Mucosa of rectum (tissue), 2 donors: Measurements from ENCODE around the gene MLLT6.
A peak's percentile ranks its signal among the peaks of the same experiment; 100 is the strongest.

Experiments used
- H3K27ac ChIP-seq, 2 donors: one replicate each; pipeline ENCODE4 v1.7.0; 2013; ENCODE audit warnings: inconsistent platforms in 2 of 2, low read depth in 2 of 2, low read length in 2 of 2
- H3K27me3 ChIP-seq, 2 donors: one replicate each; pipeline ENCODE4 v1.7.0; 2013; ENCODE audit warnings: low read length in 2 of 2; ENCODE audit not compliant: control insufficient read depth in 2 of 2, insufficient read depth in 2 of 2
- H3K36me3 ChIP-seq, 2 donors: one replicate each; pipeline ENCODE4 v1.7.0; 2013; ENCODE audit warnings: low read length in 2 of 2; ENCODE audit not compliant: control insufficient read depth in 2 of 2, insufficient read depth in 2 of 2
- H3K4me1 ChIP-seq, 2 donors: one replicate each; pipeline ENCODE4 v1.7.0; 2013; ENCODE audit warnings: low read length in 2 of 2, mild to moderate bottlenecking in 1 of 2; ENCODE audit not compliant: control insufficient read depth in 2 of 2, insufficient read depth in 2 of 2
- H3K4me3 ChIP-seq, 2 donors: one replicate each; pipeline ENCODE4 v1.7.0; 2013; ENCODE audit warnings: low read length in 2 of 2
- H3K9ac ChIP-seq, 2 donors: one replicate each; pipeline ENCODE4 v1.7.0; 2013; ENCODE audit warnings: low read length in 2 of 2, low read depth in 1 of 2, mild to moderate bottlenecking in 1 of 2
- H3K9me3 ChIP-seq, 2 donors: one replicate each; pipeline ENCODE4 v1.7.0; 2013; ENCODE audit warnings: low read length in 2 of 2; ENCODE audit not compliant: control insufficient read depth in 2 of 2
- donor health status: healthy.
- donor health status: Normal muscosa, but diverticular disease.

Gene MLLT6

DNA sequence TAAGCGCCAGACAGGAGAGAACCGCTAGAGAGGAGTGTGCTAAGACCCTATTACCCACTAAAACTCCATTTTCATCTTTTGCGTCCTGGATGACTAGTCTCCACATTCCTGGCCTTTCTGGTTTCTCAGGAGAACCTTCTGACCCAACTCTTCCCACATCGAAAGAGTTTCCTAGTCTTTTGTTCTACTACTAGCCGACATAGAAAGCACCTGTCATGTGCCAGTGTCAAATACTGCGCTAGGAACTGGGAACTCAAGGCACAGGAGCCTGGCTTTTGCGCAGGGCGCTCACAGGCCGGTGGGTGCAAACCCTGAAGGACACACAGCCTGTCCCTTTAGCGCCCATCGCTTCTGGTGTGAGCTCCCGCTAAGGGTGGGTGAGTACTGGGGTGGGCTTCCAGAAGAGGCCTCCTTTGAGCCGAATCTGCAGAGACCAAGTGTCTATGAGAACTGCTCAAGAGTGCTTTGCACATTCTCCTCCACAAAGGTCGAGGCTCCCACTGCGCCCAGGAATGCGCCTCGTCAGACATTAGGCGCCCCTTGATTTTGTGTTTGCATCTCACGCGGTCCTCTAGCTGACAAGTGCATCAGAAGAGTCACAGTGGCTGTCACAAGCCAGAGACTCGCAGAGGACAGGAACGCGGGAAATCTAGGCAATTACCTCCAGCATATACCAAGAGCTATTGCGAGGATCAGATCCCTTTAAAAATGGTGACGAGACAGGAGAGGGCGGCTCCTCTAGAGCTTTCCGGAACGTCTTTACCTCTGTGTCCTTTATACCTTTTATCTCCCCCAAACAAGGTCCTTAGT lies 45.4 kb downstream of the MLLT6 start:
- peak overlapping the region; percentile 83 to 99 for H3K4me3 ChIP-seq
- H3K36me3 ChIP-seq: peaks cover 4 to 5% of the 10 kb centered on the region in 2 donors
- no peaks in the 10 kb centered on the region for H3K27me3 ChIP-seq
- H3K27ac ChIP-seq: peak overlapping the region; percentile 84 to 89
- no peaks in the 10 kb centered on the region for H3K9me3 ChIP-seq
- peaks cover 49 to 56% of the 10 kb centered on the region in 2 donors for H3K4me1 ChIP-seq
- H3K9ac ChIP-seq: peak overlapping the region; percentile 60 to 97

DNA sequence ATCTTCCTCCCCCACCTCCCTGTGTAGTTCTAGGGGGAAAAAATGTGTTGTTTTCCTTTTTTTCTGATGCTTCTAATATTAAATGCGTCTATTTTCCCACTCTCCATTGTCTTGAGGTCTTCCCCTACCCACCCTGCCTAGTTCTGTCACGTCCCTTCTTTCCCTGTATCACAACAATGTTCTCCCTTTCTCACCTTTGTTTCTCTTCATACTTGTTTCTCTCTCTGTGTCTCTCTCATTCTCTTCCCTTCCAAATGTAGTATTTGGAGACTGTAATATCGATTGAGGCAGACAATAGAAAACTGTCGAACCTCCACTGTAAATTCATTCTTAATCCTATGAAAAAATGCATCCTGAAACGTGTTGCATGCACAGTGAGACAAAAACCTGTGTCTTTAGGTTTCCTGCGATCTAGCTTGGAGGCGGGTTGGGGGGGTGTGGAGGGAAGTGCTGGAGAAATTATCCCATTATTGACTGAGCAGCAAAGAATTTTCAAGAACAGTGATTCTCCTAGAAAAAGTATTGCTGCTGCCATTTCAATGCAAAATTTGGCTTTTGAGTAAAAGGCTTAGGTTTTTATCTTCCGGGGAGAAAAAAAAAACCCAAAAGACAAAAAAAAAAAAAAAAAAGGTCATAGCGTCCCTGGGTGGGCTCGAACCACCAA lies 46.2 kb downstream of the MLLT6 start:
- Histone ChIP-seq H3K27me3 (no peaks in the 10 kb centered on the region), H3K9me3 (no peaks in the 10 kb centered on the region), H3K9ac (peak overlapping the region; percentile 47 to 97), H3K4me1 (peaks cover 48 to 52% of the 10 kb centered on the region in 2 donors), H3K27ac (peak overlapping the region; percentile 84 to 89), H3K36me3 (peaks cover 12 to 13% of the 10 kb centered on the region in 2 donors), H3K4me3 (peak overlapping the region; percentile 83 to 99)

DNA sequence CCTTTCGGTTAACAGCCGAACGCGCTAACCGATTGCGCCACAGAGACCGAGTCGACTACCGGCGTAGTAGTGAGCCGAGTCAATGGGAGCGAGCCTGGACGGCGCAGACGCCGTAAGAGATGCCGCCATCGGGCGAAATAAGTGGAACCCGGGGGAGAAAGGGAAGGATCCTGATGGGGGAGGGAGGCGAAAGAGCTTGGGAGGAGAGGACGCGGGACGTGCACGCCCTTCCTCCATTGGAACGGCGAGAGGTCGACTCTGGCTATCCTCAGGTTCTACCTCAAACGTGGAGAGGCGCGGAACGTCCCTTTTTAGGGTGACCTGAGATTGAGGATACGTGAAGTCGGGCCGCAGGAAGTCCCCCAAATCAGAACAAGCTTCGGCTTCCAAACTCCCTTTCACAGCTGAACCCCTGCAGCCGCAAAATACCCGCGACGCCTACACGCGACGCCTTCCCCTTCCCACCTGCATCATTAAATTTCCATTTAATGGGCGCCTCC lies 46.8 kb downstream of the MLLT6 start:
- Histone ChIP-seq H3K4me3 (peak overlapping the region; percentile 99 to 100), H3K36me3 (peaks cover 13 to 17% of the 10 kb centered on the region in 2 donors), H3K9me3 (no peaks in the 10 kb centered on the region), H3K9ac (peak overlapping the region; percentile 61 to 97), H3K27me3 (no peaks in the 10 kb centered on the region), H3K27ac (peak overlapping the region; percentile 81 to 89), H3K4me1 (peaks cover 42 to 46% of the 10 kb centered on the region in 2 donors)

DNA sequence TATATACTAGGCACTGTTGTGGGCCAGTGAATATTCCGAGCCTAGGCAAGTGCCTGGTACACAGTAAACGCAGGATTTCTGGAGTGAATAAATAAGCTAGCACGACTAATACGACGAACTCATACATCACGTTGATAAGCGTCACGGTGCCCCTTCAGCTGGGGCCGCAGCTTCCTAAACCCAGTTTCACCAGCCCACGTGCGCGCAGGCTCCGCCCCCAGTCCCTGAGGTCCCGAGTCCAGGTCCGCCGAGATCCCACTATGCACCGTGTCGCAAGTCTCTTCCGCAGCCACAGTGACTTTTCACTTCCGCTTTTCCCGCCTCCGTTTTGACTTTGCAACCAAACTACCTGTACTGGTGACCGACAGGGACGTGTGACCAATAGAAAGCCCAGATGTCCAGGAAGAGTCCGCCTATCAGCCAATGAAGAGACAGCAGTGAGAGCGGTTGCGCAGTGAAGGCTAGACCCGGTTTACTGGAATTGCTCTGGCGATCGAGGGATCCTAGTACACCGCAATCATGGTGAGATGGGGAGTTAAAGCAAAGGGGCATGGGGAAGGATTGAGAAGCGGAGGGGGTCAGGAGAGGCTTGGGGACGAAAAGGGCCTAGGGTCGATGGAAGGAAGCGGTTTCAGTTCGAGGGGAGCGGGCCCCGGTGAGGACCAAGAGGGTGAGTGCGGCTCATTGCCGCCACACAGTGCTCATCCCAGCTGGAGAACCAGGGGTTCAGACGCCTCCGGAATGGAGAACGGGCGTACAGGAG lies 47.4 kb downstream of the MLLT6 start, which contains the start of gene PSMB3:
Gene PSMB3 (plus strand): TSS at position 434 of the 763 bp plus-strand sequence. CDS start 86 bp downstream, at position 520.
- Histone ChIP-seq H3K36me3 (peaks cover 13 to 18% of the 10 kb centered on the region in 2 donors), H3K4me1 (peaks cover 40 to 43% of the 10 kb centered on the region in 2 donors)

DNA sequence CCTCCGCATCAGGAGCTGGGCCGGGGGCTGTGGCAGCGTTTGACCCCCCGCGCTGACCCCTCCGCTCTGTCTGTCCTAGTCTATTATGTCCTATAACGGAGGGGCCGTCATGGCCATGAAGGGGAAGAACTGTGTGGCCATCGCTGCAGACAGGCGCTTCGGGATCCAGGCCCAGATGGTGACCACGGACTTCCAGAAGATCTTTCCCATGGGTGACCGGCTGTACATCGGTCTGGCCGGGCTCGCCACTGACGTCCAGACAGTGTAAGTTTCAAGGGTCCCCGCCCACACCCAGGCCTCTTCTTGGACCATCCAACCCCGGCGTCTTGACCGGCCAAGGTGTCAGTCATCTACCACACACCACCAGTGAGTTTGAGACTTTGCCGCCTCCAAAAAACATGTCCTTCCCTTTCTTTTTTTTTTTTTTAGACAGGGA lies 48.0 kb downstream of the MLLT6 start:
- peaks cover 13 to 20% of the 10 kb centered on the region in 2 donors for H3K36me3 ChIP-seq
- H3K27ac ChIP-seq: peak overlapping the region; percentile 81 to 88
- peaks cover 40 to 43% of the 10 kb centered on the region in 2 donors for H3K4me1 ChIP-seq
- peak overlapping the region; percentile 97 to 98 for H3K9ac ChIP-seq
- H3K4me3 ChIP-seq: peak overlapping the region; percentile 99 to 100
- no peaks in the 10 kb centered on the region for H3K9me3 ChIP-seq
- no peaks in the 10 kb centered on the region for H3K27me3 ChIP-seq

More for the DNA sequence above, 47.4 kb downstream of the MLLT6 start, which contains the start of gene PSMB3:
- Histone ChIP-seq H3K9me3 (no peaks in the 10 kb centered on the region), H3K9ac (peak within 1 kb of the TSS; percentile 97 to 98), H3K27me3 (no peaks in the 10 kb centered on the region), H3K27ac (peak within 1 kb of the TSS; percentile 81 to 89), H3K4me3 (peak within 1 kb of the TSS; percentile 99 to 100)

DNA sequence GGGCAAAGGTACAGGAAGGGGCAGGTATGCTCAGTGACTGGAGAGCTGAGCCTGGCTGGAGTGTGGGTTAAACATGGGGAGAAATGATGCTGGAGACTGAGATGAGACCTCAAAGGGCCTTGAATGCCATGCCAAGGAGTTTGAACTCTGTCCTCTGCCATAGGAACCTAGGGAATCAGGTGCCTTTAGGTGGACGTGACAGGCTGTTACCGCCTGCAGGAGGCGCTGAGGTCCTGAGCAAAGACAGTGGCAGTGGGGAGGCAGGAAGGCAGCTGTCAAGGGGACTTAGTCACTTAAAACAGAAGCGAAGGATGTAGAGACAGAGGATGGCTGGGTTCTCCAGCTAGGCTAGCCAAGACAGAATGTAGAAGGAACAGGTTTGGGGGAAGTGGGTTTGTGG lies 56.5 kb downstream of the MLLT6 start:
- Histone ChIP-seq H3K9me3 (no peaks in the 10 kb centered on the region), H3K4me1 (no peaks in the 10 kb centered on the region), H3K36me3 (peaks cover 49 to 66% of the 10 kb centered on the region in 2 donors), H3K27me3 (no peaks in the 10 kb centered on the region), H3K9ac (no peak overlapping the region), H3K4me3 (no peak overlapping the region), H3K27ac (no peak overlapping the region)

DNA sequence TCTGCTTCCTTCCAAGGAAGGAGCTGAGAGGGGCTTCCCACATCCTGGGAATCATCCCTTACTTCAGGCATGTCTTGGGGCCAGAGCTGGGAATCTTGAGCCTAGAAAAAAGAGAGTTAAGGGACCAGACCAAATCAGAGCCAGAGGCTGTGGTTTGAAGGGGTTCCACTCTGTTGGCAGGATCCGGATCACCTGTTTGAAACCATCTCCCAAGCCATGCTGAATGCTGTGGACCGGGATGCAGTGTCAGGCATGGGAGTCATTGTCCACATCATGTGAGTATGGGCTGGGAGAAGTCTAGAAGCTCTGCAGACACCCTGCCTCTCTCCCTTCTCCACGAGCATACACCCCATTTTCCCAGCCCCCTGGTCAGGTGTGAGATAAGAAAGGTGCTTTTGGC lies 57.2 kb downstream of the MLLT6 start:
- no peaks in the 10 kb centered on the region for H3K27me3 ChIP-seq
- H3K27ac ChIP-seq: no peak overlapping the region
- H3K4me3 ChIP-seq: no peak overlapping the region
- H3K4me1 ChIP-seq: no peaks in the 10 kb centered on the region
- no peak overlapping the region for H3K9ac ChIP-seq
- H3K36me3 ChIP-seq: peaks cover 51 to 64% of the 10 kb centered on the region in 2 donors
- no peaks in the 10 kb centered on the region for H3K9me3 ChIP-seq

DNA sequence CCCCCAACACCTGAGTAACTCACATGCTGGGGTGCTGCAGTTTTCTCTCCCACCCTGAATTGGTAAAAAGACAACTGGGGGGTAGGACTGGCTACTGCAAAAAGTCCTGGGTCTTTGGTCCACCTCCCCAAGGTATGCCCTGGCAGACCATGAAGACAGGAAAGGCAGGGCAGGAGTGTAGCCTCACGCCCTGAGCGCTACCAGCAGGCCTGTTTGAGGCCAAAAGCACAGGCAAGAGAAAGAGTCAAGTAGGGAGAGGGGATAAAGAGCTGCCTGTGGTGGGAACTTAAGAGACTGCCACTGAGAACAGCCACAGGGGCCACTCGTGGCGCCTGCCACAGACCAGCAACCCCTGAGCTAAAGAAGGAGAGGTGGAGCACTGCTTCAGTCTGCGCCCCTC lies 61.3 kb downstream of the MLLT6 start:
- Histone ChIP-seq H3K4me3 (no peak overlapping the region), H3K36me3 (peaks cover 64 to 79% of the 10 kb centered on the region in 2 donors), H3K9me3 (no peaks in the 10 kb centered on the region), H3K27me3 (no peaks in the 10 kb centered on the region), H3K9ac (no peak overlapping the region), H3K27ac (no peak overlapping the region), H3K4me1 (no peaks in the 10 kb centered on the region)

DNA sequence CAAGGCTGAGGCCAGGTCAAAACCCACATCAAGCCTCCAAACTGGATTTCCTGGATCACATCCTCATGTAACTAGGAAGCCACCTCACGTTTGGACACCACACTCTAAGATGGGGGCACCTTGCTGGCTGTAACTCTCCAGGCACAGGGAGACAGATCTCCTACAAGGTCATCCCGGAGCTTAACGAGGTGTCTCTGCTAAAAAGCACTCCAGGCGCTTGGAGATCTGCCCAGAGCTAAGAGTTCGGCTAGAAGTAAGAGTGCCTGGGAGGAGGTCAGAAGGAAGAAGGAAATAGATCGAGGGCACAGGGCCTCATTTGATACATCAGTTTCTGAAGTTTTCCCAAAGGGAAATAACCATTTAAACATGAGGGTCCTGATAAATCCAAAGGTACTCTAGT lies 63.3 kb downstream of the MLLT6 start:
- Histone ChIP-seq H3K27me3 (no peaks in the 10 kb centered on the region), H3K4me1 (no peaks in the 10 kb centered on the region), H3K27ac (no peak overlapping the region), H3K9ac (no peak overlapping the region), H3K4me3 (no peak overlapping the region), H3K9me3 (no peaks in the 10 kb centered on the region), H3K36me3 (peaks cover 62 to 83% of the 10 kb centered on the region in 2 donors)
